NCI-H2196 (cell line): ENCODE results near the gene LSAMP.

Source experiments
- DNase-seq: peaks from one replicate; lab custom pipeline; 2025; ENCODE audit not compliant: unreplicated experiment; lab: John Stamatoyannopoulos, UW

The LSAMP gene

GRCh38 chr3:116059421-116060096 is 385.7 kb downstream of the LSAMP start:
- DNase-seq = no peak

GRCh38 chr3:116058844-116059243 is 386.4 kb downstream of the LSAMP start:
- no peak for DNase-seq

GRCh38 chr3:116057400-116058006 is 387.8 kb downstream of the LSAMP start:
- DNase-seq = no peak

- no peak for DNase-seq
Observed at GRCh38 chr3:116056280-116056679, 389.0 kb downstream of the LSAMP start.

GRCh38 chr3:116053017-116053416 is 392.3 kb downstream of the LSAMP start:
- no peak for DNase-seq

- DNase-seq = no peak
Observed at GRCh38 chr3:116052602-116053001, 392.7 kb downstream of the LSAMP start.

- DNase-seq = no peak
Observed at GRCh38 chr3:116051586-116051985, 393.7 kb downstream of the LSAMP start.

- no peak for DNase-seq
Observed at GRCh38 chr3:116051040-116051439, 394.2 kb downstream of the LSAMP start.

- no peak for DNase-seq
Observed at GRCh38 chr3:116050311-116050915, 394.9 kb downstream of the LSAMP start.

GRCh38 chr3:116048991-116049390 is 396.3 kb downstream of the LSAMP start:
- DNase-seq = no peak

- no peak for DNase-seq
Observed at GRCh38 chr3:116046350-116046749, 398.9 kb downstream of the LSAMP start.

- DNase-seq = no peak
Observed at GRCh38 chr3:116045314-116045713, 400.0 kb downstream of the LSAMP start.

GRCh38 chr3:116040152-116040551 is 405.1 kb downstream of the LSAMP start:
- no peak for DNase-seq

GRCh38 chr3:116039651-116039985 is 405.7 kb downstream of the LSAMP start:
- DNase-seq = no peak

GRCh38 chr3:116038968-116039650 is 406.2 kb downstream of the LSAMP start:
- DNase-seq = no peak

- DNase-seq = no peak
Observed at GRCh38 chr3:116037954-116038911, 407.1 kb downstream of the LSAMP start.

- no peak for DNase-seq
Observed at GRCh38 chr3:116035429-116035828, 409.9 kb downstream of the LSAMP start.

- peak; percentile 7 for DNase-seq
Observed at GRCh38 chr3:116034794-116035193, 410.5 kb downstream of the LSAMP start.

GRCh38 chr3:116034086-116034485 is 411.2 kb downstream of the LSAMP start:
- no peak for DNase-seq

GRCh38 chr3:116033516-116033915 is 411.8 kb downstream of the LSAMP start:
- DNase-seq = no peak

- DNase-seq = no peak
Observed at GRCh38 chr3:116032176-116032575, 413.1 kb downstream of the LSAMP start.
